Measurements from ENCODE around the gene SNTG2.

SNTG2 gene

GRCh38 chr2:1154710-1155594 is 204.3 kb downstream of the SNTG2 start:
- no peak for DNase-seq

- no peak for DNase-seq
Measured at GRCh38 chr2:1156059-1156458, 205.4 kb downstream of the SNTG2 start.

GRCh38 chr2:1156531-1156930 is 205.9 kb downstream of the SNTG2 start:
- no peak for DNase-seq

- DNase-seq: no peak
Measured at GRCh38 chr2:1157107-1157506, 206.5 kb downstream of the SNTG2 start.

- no peak for DNase-seq
Measured at GRCh38 chr2:1159013-1159412, 208.4 kb downstream of the SNTG2 start.

- no peak for DNase-seq
Measured at GRCh38 chr2:1162246-1162645, 211.6 kb downstream of the SNTG2 start.

- DNase-seq: no peak
Measured at GRCh38 chr2:1162768-1163584, 212.3 kb downstream of the SNTG2 start.

- DNase-seq: no peak
Measured at GRCh38 chr2:1166976-1167375, 216.3 kb downstream of the SNTG2 start.

- no peak for DNase-seq
Measured at GRCh38 chr2:1168846-1169245, 218.2 kb downstream of the SNTG2 start.

- no peak for DNase-seq
Measured at GRCh38 chr2:1169291-1169949, 218.8 kb downstream of the SNTG2 start.

- DNase-seq: no peak
Measured at GRCh38 chr2:1170241-1170640, 219.6 kb downstream of the SNTG2 start.

GRCh38 chr2:1170711-1171110 is 220.1 kb downstream of the SNTG2 start:
- no peak for DNase-seq

- no peak for DNase-seq
Measured at GRCh38 chr2:1173528-1173927, 222.9 kb downstream of the SNTG2 start.

GRCh38 chr2:1181893-1182292 is 231.2 kb downstream of the SNTG2 start:
- no peak for DNase-seq

- no peak for DNase-seq
Measured at GRCh38 chr2:1183300-1183699, 232.7 kb downstream of the SNTG2 start.

GRCh38 chr2:1186421-1186820 is 235.8 kb downstream of the SNTG2 start:
- DNase-seq: no peak

- no peak for DNase-seq
Measured at GRCh38 chr2:1187189-1187588, 236.5 kb downstream of the SNTG2 start.

GRCh38 chr2:1192121-1192520 is 241.5 kb downstream of the SNTG2 start:
- DNase-seq: no peak

- no peak for DNase-seq
Measured at GRCh38 chr2:1193801-1194200, 243.2 kb downstream of the SNTG2 start.

GRCh38 chr2:1203772-1204171 is 253.1 kb downstream of the SNTG2 start:
- no peak for DNase-seq

GRCh38 chr2:1205853-1206252 is 255.2 kb downstream of the SNTG2 start:
- no peak for DNase-seq

GRCh38 chr2:1207962-1208510 is 257.4 kb downstream of the SNTG2 start:
- DNase-seq: no peak

GRCh38 chr2:1208522-1208921 is 257.9 kb downstream of the SNTG2 start:
- DNase-seq: no peak
